Measurements from ENCODE around the gene FAM228B. TPM values are rescaled to one million over a fixed set of nuclear protein-coding genes. Genes with fewer than 3 reads are reported as not detected.

FAM228B gene
- total and polyA plus RNA-seq, 9 donors = 24.6 to 76.8 (median 68.8) TPM

DNA sequence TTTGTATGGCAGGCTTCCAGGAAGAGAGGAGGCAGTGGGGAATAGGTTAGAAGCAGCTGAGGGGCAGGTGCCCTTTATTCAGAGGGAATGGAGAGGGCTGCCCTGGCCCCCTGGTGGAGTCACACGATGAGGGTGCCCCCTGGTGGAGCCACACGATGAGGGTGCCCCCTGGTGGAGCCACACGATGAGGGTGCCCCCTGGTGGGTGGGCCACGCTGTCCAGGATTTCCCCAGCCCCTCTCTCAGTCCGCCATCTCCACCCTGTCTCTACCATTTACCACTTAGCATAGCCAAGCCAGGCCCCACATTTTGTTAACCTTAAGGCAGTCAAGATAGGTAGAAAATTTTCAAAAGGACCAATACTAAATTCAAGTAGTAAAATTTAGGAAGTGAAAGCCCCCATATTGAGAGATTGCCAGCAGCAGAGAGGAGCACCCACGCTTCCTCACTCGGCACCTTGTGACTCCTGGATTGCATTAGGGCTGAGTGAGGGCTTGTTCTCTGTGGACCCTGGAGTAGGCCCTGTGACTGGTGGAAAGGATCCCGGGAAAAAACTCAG lies 41.2 kb downstream of the FAM228B start:
- 60 to 64% (median 62%) methylated on average over 8 of the region's 8 CpGs for WGBS, 3 donors
- H3K4me1 ChIP-seq (ENCODE audit: insufficient read depth) = no peaks in the 10 kb centered on the region
- no peaks in the 10 kb centered on the region for H3K36me3 ChIP-seq
- H3K4me3 ChIP-seq = no peak overlapping the region
- no peaks in the 10 kb centered on the region for H3K27me3 ChIP-seq
- H3K27ac ChIP-seq = no peak overlapping the region
- TF ChIP-seq, protein P1, sequence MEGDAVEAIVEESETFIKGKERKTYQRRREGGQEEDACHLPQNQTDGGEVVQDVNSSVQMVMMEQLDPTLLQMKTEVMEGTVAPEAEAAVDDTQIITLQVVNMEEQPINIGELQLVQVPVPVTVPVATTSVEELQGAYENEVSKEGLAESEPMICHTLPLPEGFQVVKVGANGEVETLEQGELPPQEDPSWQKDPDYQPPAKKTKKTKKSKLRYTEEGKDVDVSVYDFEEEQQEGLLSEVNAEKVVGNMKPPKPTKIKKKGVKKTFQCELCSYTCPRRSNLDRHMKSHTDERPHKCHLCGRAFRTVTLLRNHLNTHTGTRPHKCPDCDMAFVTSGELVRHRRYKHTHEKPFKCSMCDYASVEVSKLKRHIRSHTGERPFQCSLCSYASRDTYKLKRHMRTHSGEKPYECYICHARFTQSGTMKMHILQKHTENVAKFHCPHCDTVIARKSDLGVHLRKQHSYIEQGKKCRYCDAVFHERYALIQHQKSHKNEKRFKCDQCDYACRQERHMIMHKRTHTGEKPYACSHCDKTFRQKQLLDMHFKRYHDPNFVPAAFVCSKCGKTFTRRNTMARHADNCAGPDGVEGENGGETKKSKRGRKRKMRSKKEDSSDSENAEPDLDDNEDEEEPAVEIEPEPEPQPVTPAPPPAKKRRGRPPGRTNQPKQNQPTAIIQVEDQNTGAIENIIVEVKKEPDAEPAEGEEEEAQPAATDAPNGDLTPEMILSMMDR (IDR thresholded peaks at IDR 0.05) = no peak
- DNase-seq = no peak
- intact Hi-C loops (cut with DNase I) = no loop called here
- no peaks in the 10 kb centered on the region for H3K9me3 ChIP-seq

DNA sequence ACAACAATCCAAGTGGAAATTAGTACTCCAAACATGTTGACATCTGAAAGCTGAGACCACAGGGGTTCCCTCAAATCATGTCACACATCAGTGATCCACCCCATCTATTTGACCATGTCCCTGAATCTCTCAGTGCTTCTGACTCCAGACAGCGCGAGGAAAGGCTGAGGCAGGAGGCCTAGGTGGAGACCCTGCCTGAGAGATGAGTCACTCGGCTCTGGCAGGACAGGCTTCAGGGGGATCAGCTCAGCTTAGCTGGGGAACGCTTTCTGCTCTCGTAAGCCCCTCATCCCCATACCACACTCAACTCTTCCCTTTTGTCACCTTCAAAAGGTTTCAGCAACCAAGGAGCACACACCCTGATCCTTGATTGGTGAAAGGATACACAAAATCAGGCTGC lies 45.8 kb downstream of the FAM228B start:
- no peak for DNase-seq
- no peaks in the 10 kb centered on the region for H3K27me3 ChIP-seq
- 90 to 95% (median 92%) methylated on average over 5 of the region's 5 CpGs for WGBS, 3 donors
- intact Hi-C loops (cut with DNase I) = no loop called here
- no peaks in the 10 kb centered on the region for H3K4me1 ChIP-seq (ENCODE audit: insufficient read depth)
- H3K9me3 ChIP-seq = no peaks in the 10 kb centered on the region
- no peak for TF ChIP-seq EP300 (IDR thresholded peaks at IDR 0.05)
- TF ChIP-seq, protein P1 (IDR thresholded peaks at IDR 0.05) = no peak
- no peak for TF ChIP-seq POLR2A (IDR thresholded peaks at IDR 0.05)
- no peaks in the 10 kb centered on the region for H3K36me3 ChIP-seq
- no peak overlapping the region for H3K4me3 ChIP-seq
- no peak overlapping the region for H3K27ac ChIP-seq

DNA sequence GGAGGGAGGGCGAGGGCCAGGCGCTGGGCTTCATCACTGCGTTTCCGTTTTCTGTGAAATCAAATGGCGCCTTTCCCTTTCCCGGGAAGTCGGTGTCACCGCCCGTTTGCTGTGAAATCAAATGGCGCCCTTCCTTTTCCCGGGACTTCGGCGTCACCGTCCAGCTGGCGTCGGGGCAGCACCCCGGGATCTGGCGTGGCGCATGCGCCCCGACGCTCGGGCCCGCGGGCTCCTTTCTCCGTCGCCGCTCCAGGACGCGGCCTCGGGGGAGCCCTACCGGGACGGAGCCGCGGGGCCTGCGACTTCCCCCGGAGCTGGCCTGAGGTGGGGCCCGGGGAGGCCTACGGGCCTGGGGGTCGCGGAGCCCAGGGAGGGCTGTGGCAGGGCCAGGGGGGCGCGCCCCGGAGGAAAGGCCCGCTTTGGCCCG lies 51.6 kb downstream of the FAM228B start, which contains the start of gene FAM228A:
FAM228A (plus strand) TSS at position 203 of the 427 bp plus-strand sequence. CDS start 428 bp downstream, outside the sequence.
- no peak for DNase-seq
- TF ChIP-seq, protein P1 (IDR thresholded peaks at IDR 0.05) = no peak
- TF ChIP-seq EP300 (IDR thresholded peaks at IDR 0.05) = no peak
- TF ChIP-seq POLR2A (IDR thresholded peaks at IDR 0.05) = no peak
- Histone ChIP-seq H3K36me3 (no peaks in the 10 kb centered on the region), H3K27ac (no peak within 1 kb of the TSS), H3K4me1 (ENCODE audit: insufficient read depth) (peaks cover 2% of the 10 kb centered on the region), H3K27me3 (no peaks in the 10 kb centered on the region), H3K4me3 (no peak within 1 kb of the TSS), H3K9me3 (no peaks in the 10 kb centered on the region)
- intact Hi-C loops (cut with DNase I) = no loop called here
- 22 to 46% (median 40%) methylated on average over 41 to 46 of the region's 46 CpGs for WGBS, 3 donors

DNA sequence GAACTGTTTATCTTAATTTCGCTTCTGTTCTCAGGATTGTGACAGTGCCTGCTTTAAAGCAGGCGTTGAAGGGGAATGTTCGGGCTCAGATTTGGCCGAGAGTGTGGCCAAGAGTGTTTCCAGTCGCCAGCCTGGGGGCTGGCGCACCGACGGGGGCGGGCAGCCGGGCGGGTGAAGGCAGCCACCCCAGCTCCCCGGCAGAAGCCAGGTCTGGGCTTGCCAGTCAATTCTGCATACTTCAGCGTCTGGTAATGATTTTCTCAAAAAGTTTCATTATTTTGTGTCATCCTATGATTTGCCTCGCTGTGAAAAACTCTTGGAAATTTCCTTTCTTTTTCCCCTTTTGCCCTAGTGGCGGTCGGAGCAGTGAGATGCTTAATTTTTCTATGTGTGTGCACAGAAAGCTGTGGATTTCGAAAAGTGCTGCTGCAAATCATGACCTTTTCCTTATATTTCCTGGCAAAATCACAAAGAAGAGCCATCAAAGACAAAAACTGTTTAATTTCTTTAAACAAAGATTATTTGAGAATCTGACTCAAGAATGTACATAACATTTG lies 52.4 kb downstream of the FAM228B start:
- H3K4me1 ChIP-seq (ENCODE audit: insufficient read depth) = peaks cover 2% of the 10 kb centered on the region
- WGBS, 3 donors = 60 to 86% (median 76%) methylated on average over 17 of the region's 17 CpGs
- H3K27ac ChIP-seq = no peak overlapping the region
- no peaks in the 10 kb centered on the region for H3K9me3 ChIP-seq
- intact Hi-C loops (cut with DNase I) = no loop called here
- no peaks in the 10 kb centered on the region for H3K27me3 ChIP-seq
- no peak for TF ChIP-seq EP300 (IDR thresholded peaks at IDR 0.05)
- no peak for TF ChIP-seq POLR2A (IDR thresholded peaks at IDR 0.05)
- TF ChIP-seq, protein P1 (IDR thresholded peaks at IDR 0.05) = no peak
- H3K36me3 ChIP-seq = no peaks in the 10 kb centered on the region
- no peak for DNase-seq
- no peak overlapping the region for H3K4me3 ChIP-seq
